PC-3 (cell line): ENCODE data around the gene LGI4.

Experiments used
- EZH2 ChIP-seq: fragments of 300-600 bp; sonication (generic); IDR thresholded peaks from one replicate; pipeline ENCODE4 v1.6.1; 2017; ENCODE audit warnings: antibody characterized with exemption, mild to moderate bottlenecking, low read length; ENCODE audit not compliant: unreplicated experiment
- TF ChIP-seq, protein P1 (sequence below): fragments of 300-600 bp; sonication (generic); conservative IDR thresholded peaks from 2 replicates; pipeline ENCODE4 v1.5.1; 2017; ENCODE audit warnings: antibody characterized with exemption, low read depth, mild to moderate bottlenecking, low read length

DNA sequence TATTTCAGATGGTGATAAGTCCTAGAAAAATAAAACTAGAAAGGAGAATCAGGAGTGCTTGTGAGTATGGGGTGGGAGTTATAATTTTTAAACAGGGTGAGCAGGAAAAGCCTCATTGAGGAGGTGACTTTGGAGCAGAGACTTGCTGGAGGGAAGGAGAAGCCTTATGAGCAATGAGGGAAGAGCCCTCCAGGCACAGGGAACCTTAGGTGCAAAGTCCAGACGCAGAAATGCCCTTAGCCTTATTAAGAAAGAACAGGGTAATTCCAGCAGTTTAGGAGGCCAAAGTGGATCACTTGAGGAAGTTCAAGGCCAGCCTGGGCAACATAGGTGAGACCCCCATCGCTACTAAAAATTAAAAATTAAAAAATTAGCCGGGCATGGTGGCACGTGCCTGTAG is 40.2 kb downstream of the LGI4 start:
- TF ChIP-seq, protein P1, sequence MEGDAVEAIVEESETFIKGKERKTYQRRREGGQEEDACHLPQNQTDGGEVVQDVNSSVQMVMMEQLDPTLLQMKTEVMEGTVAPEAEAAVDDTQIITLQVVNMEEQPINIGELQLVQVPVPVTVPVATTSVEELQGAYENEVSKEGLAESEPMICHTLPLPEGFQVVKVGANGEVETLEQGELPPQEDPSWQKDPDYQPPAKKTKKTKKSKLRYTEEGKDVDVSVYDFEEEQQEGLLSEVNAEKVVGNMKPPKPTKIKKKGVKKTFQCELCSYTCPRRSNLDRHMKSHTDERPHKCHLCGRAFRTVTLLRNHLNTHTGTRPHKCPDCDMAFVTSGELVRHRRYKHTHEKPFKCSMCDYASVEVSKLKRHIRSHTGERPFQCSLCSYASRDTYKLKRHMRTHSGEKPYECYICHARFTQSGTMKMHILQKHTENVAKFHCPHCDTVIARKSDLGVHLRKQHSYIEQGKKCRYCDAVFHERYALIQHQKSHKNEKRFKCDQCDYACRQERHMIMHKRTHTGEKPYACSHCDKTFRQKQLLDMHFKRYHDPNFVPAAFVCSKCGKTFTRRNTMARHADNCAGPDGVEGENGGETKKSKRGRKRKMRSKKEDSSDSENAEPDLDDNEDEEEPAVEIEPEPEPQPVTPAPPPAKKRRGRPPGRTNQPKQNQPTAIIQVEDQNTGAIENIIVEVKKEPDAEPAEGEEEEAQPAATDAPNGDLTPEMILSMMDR: no peak
- TF ChIP-seq EZH2: no peak
